Spleen (tissue), 11 donors: Measurements from ENCODE around the gene ABCC1. TPM values are rescaled to one million over a fixed set of nuclear protein-coding genes. Genes with fewer than 3 reads are reported as not detected.

Experiments used
- DNase-seq: peaks from one replicate; pipeline ENCODE4 v3.0.0-alpha.2; 2020
- H3K27ac ChIP-seq, 8 donors: fragments of 200-600 bp; sonication (generic) in 7 of 8; 1 replicate in 4 of 8; 2 replicates in 4 of 8; pipeline versions ENCODE4 v1.5.0 to v1.8.0; 2016 to 2021; ENCODE audit warnings: inconsistent platforms in 4 of 8, mild to moderate bottlenecking in 4 of 8, moderate library complexity in 1 of 8
- H3K27me3 ChIP-seq, 7 donors: fragments of 200-600 bp; sonication (generic) in 6 of 7; replicated peaks in 1 of 7; 1 replicate in 4 of 7; 2 replicates in 3 of 7; pipeline versions ENCODE4 v1.5.0 to v1.8.0; 2016 to 2021; ENCODE audit warnings: inconsistent platforms in 3 of 7, mild to moderate bottlenecking in 1 of 7
- H3K36me3 ChIP-seq, 6 donors: fragments of 200-600 bp; sonication (generic) in 5 of 6; 1 replicate in 4 of 6; 2 replicates in 2 of 6; pipeline versions ENCODE4 v1.5.0 to v1.8.0; 2016 to 2021; ENCODE audit warnings: inconsistent platforms in 2 of 6
- H3K4me1 ChIP-seq, 6 donors: fragments of 200-600 bp; sonication (generic) in 5 of 6; 1 replicate in 3 of 6; 2 replicates in 3 of 6; pipeline versions ENCODE4 v1.5.0 to v1.8.0; 2016 to 2021; ENCODE audit warnings: inconsistent platforms in 3 of 6
- H3K4me3 ChIP-seq, 8 donors: fragments of 200-600 bp; sonication (generic) in 7 of 8; 1 replicate in 4 of 8; 2 replicates in 4 of 8; pipeline versions ENCODE4 v1.5.0 to v1.8.0; 2016 to 2021; ENCODE audit warnings: inconsistent platforms in 4 of 8, mild to moderate bottlenecking in 4 of 8, moderate library complexity in 2 of 8
- H3K9me3 ChIP-seq, 8 donors: fragments of 200-600 bp; sonication (generic) in 7 of 8; 1 replicate in 4 of 8; 2 replicates in 4 of 8; pipeline versions ENCODE4 v1.5.0 to v1.8.0; 2016 to 2021; ENCODE audit warnings: inconsistent platforms in 4 of 8
- POLR2A ChIP-seq, 3 donors: fragments of 450-650 bp; IDR thresholded peaks; one replicate each; pipeline ENCODE4 v1.5.1; 2017; ENCODE audit warnings: antibody characterized with exemption in 3 of 3, mild to moderate bottlenecking in 1 of 3
- POLR2AphosphoS5 ChIP-seq, 3 donors: sonication (generic); formaldehyde crosslinking; IDR thresholded peaks; one replicate each; pipeline ENCODE4 v1.5.1; 2017; ENCODE audit warnings: antibody characterized with exemption in 3 of 3
- WGBS, 5 donors: extraction: QIAGEN DNeasy Blood & Tissue Kit in 3 of 5; methylation state at CpG; one replicate each; pipeline versions ENCODE4 v1.1.5 to v1.1.7; 2013 to 2018; 5-methylcytosine and 5-hydroxymethylcytosine counted together
- intact Hi-C: fragments of 100-400 bp; cut with DNase I; formaldehyde crosslinking; loops from one replicate; pipeline ENCODE4 v1.15.0; 2023; ENCODE audit warnings: low total_unique reads
- polyA plus RNA-seq, 3 donors: library from polyadenylated mRNA; stranded (reverse); fragments of 200-250 nt; gene quantifications; one replicate each; pipeline ENCODE4 v1.2.1, GENCODE V29; 2013
- total RNA-seq, 7 donors: library from RNA; depleted of rRNA in 3 of 7; stranded (reverse); fragments of >200 nt in 3 of 7; fragmentation: NEBNext Ultra II Directional in 4 of 7; extraction: Animal tissue kit (Norgen Biotek cat#: 25700) in 4 of 7; gene quantifications; one replicate each; pipeline versions ENCODE4 v1.1.0 to v1.2.1, GENCODE V29; 2016 to 2021
- TF ChIP-seq, protein P1 (sequence below), 11 experiments: fragments of 200-600 bp in 7 of 11; fragments of 450-650 bp in 4 of 11; sonication (generic) in 4 of 11; IDR thresholded peaks in 8 of 11; conservative IDR thresholded peaks in 3 of 11; 1 replicate in 7 of 11; 2 replicates in 4 of 11; pipeline versions ENCODE4 v1.4.0 to v1.8.0; 2016 to 2021; ENCODE audit warnings: antibody characterized with exemption in 11 of 11, inconsistent platforms in 4 of 11, mild to moderate bottlenecking in 1 of 11
- donor health status: healthy with polysubstance abuse.
- donor health status: DM: no; HTN: no; CAD: no; lungs with moderate emphysema.
- donor health status: DM: no; HTN: no; CAD: no.
- donor health status: Bipolar disorder and iron deficiency.
- donor health status: healthy.
- donor health status: DM: no; HTN: no; CAD: no.
- donor health status: DM: yes; HTN: yes; CAD: no.

ABCC1 gene
- total and polyA plus RNA-seq, 10 donors = 7.8 to 65.7 (median 52.5) TPM

- no peak for DNase-seq
- 43 to 82% (median 62%) methylated on average over 11 of the region's 11 CpGs for WGBS, 5 donors
- Histone ChIP-seq H3K9me3 (no peaks in the 10 kb centered on the region), H3K4me1 (peaks cover 0 to 82% (median 30%) of the 10 kb centered on the region in 6 donors), H3K27me3 (no peaks in the 10 kb centered on the region), H3K4me3 (no peak overlapping the region), H3K36me3 (peaks cover 0 to 96% (median 40%) of the 10 kb centered on the region in 6 donors), H3K27ac (peak overlapping the region in 3 of 8 donors; percentile 12 to 26 (median 14))
- TF ChIP-seq POLR2AphosphoS5 (IDR thresholded peaks at IDR 0.05) = peak in 2 of 3 donors; percentile 37 to 44
- TF ChIP-seq POLR2A (IDR thresholded peaks at IDR 0.05) = no peak
- TF ChIP-seq, protein P1, sequence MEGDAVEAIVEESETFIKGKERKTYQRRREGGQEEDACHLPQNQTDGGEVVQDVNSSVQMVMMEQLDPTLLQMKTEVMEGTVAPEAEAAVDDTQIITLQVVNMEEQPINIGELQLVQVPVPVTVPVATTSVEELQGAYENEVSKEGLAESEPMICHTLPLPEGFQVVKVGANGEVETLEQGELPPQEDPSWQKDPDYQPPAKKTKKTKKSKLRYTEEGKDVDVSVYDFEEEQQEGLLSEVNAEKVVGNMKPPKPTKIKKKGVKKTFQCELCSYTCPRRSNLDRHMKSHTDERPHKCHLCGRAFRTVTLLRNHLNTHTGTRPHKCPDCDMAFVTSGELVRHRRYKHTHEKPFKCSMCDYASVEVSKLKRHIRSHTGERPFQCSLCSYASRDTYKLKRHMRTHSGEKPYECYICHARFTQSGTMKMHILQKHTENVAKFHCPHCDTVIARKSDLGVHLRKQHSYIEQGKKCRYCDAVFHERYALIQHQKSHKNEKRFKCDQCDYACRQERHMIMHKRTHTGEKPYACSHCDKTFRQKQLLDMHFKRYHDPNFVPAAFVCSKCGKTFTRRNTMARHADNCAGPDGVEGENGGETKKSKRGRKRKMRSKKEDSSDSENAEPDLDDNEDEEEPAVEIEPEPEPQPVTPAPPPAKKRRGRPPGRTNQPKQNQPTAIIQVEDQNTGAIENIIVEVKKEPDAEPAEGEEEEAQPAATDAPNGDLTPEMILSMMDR (IDR thresholded peaks at IDR 0.05 in 8 of 11, conservative IDR thresholded peaks at IDR 0.05 in 3 of 11) = no peak
- intact Hi-C loops = no loop called here
Observed at GRCh38 chr16:16071631-16072244, 122.3 kb downstream of the ABCC1 start.

DNA sequence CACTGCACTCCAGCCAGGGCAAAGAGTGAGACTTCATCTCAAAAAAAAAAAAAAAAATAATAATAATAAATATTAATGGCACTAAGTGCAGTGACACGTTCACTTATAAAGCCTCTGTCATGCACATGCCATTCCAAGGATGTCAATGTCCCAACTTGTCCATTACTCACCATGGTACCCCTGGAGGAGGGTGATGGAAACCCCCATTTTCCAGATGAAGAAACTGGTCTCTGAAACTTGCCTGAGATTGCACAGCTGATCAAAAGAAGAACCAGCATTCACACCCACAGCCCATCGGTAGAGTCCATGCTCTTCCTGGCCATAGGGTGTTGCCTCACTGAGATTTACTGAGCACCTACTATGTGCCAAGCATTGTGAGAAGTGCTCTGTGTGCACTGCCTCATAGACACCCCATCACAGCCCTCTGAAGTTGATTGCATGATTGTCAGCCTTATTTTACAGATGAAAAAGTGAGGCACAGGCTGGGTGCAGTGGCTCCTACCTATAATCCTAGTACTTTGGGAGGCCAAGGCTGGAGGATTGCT, 123.7 kb downstream of the ABCC1 start:
- DNase-seq = no peak
- Histone ChIP-seq H3K27me3 (no peaks in the 10 kb centered on the region), H3K4me1 (peaks cover 0 to 82% (median 27%) of the 10 kb centered on the region in 6 donors), H3K4me3 (no peak overlapping the region), H3K9me3 (no peaks in the 10 kb centered on the region), H3K27ac (peak overlapping the region in 1 of 8 donors; percentile 87), H3K36me3 (peaks cover 0 to 96% (median 42%) of the 10 kb centered on the region in 6 donors)
- no peak for TF ChIP-seq POLR2A (IDR thresholded peaks at IDR 0.05)
- no peak for TF ChIP-seq POLR2AphosphoS5 (IDR thresholded peaks at IDR 0.05)
- TF ChIP-seq, protein P1 (IDR thresholded peaks at IDR 0.05 in 8 of 11, conservative IDR thresholded peaks at IDR 0.05 in 3 of 11) = no peak
- intact Hi-C loops = no loop called here
- WGBS, 5 donors = 57 to 87% (median 81%) methylated on average over 2 of the region's 2 CpGs

DNA sequence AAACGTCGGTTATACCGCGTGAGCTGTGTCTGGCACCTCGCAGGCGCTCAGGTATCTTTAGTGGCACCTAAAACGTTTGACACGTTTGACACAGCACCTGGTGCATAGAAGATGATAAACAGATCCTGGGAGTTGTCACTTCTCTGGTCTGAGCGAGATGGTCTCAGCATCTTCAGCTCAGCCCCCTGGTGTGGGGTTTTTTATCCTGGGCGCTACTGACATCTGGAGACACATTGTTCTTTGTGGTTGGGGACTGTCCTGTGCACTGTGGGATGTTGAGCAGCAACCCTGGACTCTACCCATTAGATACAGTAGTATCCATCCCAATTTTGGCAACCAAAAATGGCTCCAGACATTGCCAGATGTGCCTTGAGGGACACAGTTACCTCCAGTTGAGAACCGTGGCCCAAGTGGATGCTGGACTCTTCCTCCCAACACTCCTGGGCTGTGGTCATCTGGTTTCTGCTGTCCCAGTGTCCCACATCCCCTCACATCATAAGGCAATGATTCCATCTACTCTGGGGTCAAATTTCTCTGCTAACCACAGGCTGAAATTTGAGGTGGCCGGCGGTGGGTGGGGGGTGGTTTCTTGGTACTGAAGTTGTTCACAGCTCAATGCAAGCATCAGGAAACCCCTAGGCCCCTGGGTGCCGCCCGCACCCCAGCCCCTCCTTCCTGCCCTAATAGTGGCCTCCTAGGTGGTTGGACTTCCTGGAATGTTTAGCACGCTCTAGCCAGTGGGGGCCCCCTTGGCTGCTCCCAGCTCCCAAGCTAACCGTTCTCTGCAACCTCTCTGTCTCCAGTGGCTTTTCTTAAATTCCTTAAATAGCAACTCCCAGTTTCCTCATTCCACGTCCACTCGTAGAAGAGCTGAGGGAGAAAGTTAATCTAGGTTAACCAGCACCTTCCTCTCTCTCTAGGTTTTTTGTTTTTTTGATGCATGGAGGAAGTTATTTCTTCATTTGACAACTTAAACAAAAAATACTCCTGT, 124.8 kb downstream of the ABCC1 start:
- intact Hi-C loops = no loop called here
- Histone ChIP-seq H3K4me1 (peaks cover 0 to 75% (median 25%) of the 10 kb centered on the region in 6 donors), H3K27ac (peak overlapping the region in 6 of 8 donors; percentile 36 to 89 (median 72)), H3K9me3 (no peaks in the 10 kb centered on the region), H3K36me3 (peaks cover 0 to 97% (median 49%) of the 10 kb centered on the region in 6 donors), H3K4me3 (no peak overlapping the region), H3K27me3 (no peaks in the 10 kb centered on the region)
- 50 to 64% (median 53%) methylated on average over 17 to 19 of the region's 19 CpGs for WGBS, 5 donors
- TF ChIP-seq, protein P1 (IDR thresholded peaks at IDR 0.05 in 8 of 11, conservative IDR thresholded peaks at IDR 0.05 in 3 of 11) = no peak
- TF ChIP-seq POLR2A (IDR thresholded peaks at IDR 0.05) = no peak
- TF ChIP-seq POLR2AphosphoS5 (IDR thresholded peaks at IDR 0.05) = no peak
- DNase-seq = no peak
